ENCODE measurements around the gene KCNG1. TPM values are rescaled to one million over a fixed set of nuclear protein-coding genes. Genes with fewer than 3 reads are reported as not detected.

The KCNG1 gene
- total RNA-seq, 4 donors from 2014 or later = 0.39 to 7.0 (median 0.91) TPM

GRCh38 chr20:51010932-51011331 lies 12.0 kb downstream of the KCNG1 start:
- H3K9me3 ChIP-seq = no peaks in the 10 kb centered on the region
- DNase-seq (ENCODE audit: low spot score in 2 of 2) = no peak
- no peak overlapping the region for H3K27ac ChIP-seq
- no peak for TF ChIP-seq POLR2A (IDR thresholded peaks at IDR 0.05)
- TF ChIP-seq EP300 (IDR thresholded peaks at IDR 0.05) = no peak
- TF ChIP-seq CTCF (IDR thresholded peaks at IDR 0.05) = no peak
- no peaks in the 10 kb centered on the region for H3K36me3 ChIP-seq
- 89 to 93% methylated on average over 3 of the region's 3 CpGs for WGBS, 2 donors
- H3K4me1 ChIP-seq = peaks cover 0 to 2% (median 0%) of the 10 kb centered on the region in 4 donors
- peaks cover 0 to 5% of the 10 kb centered on the region in 2 donors for H3K27me3 ChIP-seq
- no peak overlapping the region for H3K4me3 ChIP-seq

GRCh38 chr20:51010043-51010365 lies 12.9 kb downstream of the KCNG1 start:
- Histone ChIP-seq H3K36me3 (no peaks in the 10 kb centered on the region), H3K27me3 (peaks cover 0 to 5% of the 10 kb centered on the region in 2 donors), H3K9me3 (no peaks in the 10 kb centered on the region), H3K27ac (no peak overlapping the region), H3K4me1 (peaks cover 0 to 1% (median 0%) of the 10 kb centered on the region in 4 donors), H3K4me3 (no peak overlapping the region)
- DNase-seq (ENCODE audit: low spot score in 2 of 2) = no peak
- TF ChIP-seq CTCF (IDR thresholded peaks at IDR 0.05) (no peak), EP300 (IDR thresholded peaks at IDR 0.05) (no peak)
- 90 to 94% methylated on average over 33 of the region's 33 CpGs for WGBS, 2 donors

DNA sequence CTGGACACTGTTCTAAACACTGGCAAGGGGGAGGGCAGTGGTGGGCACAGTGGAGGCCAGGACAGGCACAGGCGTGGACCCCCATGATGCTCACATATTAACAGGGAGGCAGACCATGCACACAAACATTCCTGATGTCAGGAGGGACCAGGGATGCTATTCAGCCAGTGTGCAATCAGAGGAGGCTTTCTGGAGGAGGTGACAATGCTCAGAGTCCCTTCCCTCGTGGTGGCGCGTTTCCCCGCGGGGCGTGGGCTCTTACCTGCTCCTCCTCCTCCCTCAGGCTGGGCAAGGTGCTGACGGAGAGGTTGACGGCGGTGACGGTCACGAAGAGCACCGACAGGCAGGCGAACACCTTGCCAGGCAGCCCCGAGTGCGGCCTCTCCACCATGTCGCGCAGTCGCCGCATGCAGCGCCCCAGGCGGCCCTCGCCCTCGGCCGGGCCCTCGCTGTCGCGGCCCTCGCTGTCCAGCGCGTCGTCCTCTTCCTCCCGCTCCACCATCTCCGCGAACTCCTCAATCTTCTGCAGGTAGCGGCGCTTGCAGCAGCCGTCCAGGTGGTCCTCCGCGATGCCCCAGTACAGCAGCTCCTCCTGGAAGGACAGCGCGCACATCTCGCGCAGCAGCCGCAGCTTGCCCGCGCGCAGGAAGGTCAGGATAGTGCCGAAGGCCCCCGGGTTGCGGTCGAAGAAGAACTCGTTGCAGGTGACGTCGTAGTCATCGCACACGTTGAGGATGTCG lies 13.4 kb downstream of the KCNG1 start:
- 86 to 87% methylated on average over 56 to 58 of the region's 58 CpGs for WGBS, 2 donors
- Histone ChIP-seq H3K36me3 (no peaks in the 10 kb centered on the region), H3K27me3 (peaks cover 0 to 2% of the 10 kb centered on the region in 2 donors), H3K4me1 (no peaks in the 10 kb centered on the region), H3K27ac (no peak overlapping the region), H3K9me3 (no peaks in the 10 kb centered on the region), H3K4me3 (no peak overlapping the region)
- TF ChIP-seq EP300 (IDR thresholded peaks at IDR 0.05) (no peak), POLR2A (IDR thresholded peaks at IDR 0.05) (no peak), CTCF (IDR thresholded peaks at IDR 0.05) (no peak)
- no peak for DNase-seq (ENCODE audit: low spot score in 2 of 2)

DNA sequence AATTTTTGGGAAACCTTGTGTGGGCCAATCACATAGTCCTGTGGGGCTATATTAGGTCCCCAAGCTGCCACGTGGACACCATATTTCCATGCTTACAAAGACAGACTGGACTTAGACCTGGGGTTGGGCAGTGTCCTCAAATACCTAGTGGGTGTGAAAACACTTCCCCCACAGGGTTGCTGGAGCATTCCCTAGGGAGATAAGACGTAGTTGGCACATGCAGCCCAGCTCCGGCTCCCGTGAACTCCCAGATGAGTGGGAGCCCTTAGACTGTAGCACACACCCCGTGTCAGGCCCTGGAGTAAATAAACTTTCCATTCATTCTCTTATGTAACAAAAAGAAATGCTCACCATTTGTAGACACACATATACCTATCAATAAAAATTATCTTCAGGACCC lies 14.2 kb downstream of the KCNG1 start:
- Histone ChIP-seq H3K9me3 (no peaks in the 10 kb centered on the region), H3K36me3 (no peaks in the 10 kb centered on the region)
- DNase-seq (ENCODE audit: low spot score in 2 of 2) = no peak

More for the DNA sequence above, 14.2 kb downstream of the KCNG1 start:
- Histone ChIP-seq H3K4me3 (no peak overlapping the region), H3K27me3 (no peaks in the 10 kb centered on the region), H3K4me1 (no peaks in the 10 kb centered on the region), H3K27ac (no peak overlapping the region)
- WGBS, 2 donors = 63 to 83% methylated on average over 5 of the region's 5 CpGs
- TF ChIP-seq POLR2A (IDR thresholded peaks at IDR 0.05) = no peak
- no peak for TF ChIP-seq CTCF (IDR thresholded peaks at IDR 0.05)
- TF ChIP-seq EP300 (IDR thresholded peaks at IDR 0.05) = no peak

Measured in tibial nerve (tissue), 4 donors.